HK-2 (cell line): Measurements from ENCODE around the gene ACP2.

Source experiments
- DNase-seq: peaks from one replicate; pipeline ENCODE4 v3.0.0-alpha.2; 2018; ENCODE audit not compliant: unreplicated experiment

Gene ACP2, protein sequence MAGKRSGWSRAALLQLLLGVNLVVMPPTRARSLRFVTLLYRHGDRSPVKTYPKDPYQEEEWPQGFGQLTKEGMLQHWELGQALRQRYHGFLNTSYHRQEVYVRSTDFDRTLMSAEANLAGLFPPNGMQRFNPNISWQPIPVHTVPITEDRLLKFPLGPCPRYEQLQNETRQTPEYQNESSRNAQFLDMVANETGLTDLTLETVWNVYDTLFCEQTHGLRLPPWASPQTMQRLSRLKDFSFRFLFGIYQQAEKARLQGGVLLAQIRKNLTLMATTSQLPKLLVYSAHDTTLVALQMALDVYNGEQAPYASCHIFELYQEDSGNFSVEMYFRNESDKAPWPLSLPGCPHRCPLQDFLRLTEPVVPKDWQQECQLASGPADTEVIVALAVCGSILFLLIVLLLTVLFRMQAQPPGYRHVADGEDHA

DNA sequence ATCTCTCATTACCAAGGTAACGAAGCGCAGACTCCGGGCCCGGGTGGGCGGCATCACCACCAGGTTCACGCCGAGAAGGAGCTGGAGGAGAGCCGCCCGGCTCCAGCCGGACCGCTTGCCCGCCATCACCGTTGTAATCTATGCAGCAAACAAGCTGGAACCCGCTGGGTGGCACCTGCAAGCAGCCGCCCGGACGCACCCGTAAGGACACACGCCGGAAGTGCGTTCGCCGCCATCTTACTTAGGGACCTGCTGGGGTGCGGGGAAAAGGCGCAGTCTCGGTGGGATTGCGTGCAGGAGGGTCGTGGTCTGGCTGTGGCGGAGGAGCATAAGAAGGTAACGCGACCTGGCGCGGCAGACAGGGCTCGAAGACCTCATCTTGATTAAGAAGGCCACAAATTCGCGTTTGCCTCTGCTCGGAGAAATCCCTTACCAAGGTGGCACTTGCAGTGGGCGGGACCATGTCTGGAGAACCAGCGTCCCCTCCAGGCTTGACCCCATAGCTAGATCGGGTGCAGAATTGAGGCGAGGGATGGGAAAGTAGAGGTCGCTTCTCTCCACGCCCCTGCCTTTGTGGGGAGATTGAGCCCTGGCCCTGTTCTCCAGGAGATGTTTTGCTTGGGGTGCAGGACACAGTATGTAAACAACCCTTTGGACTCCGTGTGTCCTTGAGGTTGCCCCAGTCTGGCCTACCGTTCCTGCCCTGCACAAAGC is at the start of gene ACP2:
ACP2 (minus strand) TSS at position 151 of the 714 bp plus-strand sequence; CDS start at position 126, 25 bp downstream.
- peak; percentile 79 for DNase-seq

DNA sequence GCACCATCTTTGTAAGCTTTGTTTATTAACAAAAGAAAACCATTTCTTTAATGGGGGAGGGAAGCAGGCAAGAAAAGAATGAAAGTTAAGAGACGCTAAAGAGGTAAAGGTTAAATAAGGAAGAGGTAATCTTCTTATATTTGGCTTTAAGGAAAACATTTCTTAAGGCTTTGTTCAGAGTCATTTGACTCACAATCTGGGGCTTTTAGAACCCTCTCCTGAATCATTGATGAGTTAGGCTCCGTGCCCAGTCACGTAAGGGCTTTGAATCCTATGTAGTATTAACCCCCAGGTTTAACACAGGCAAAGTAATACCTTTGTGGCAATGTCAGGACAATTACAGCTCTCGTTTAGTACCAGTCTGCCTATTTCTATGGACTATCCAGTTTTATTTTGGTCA is 47.4 kb upstream of the ACP2 start:
- DNase-seq: no peak

DNA sequence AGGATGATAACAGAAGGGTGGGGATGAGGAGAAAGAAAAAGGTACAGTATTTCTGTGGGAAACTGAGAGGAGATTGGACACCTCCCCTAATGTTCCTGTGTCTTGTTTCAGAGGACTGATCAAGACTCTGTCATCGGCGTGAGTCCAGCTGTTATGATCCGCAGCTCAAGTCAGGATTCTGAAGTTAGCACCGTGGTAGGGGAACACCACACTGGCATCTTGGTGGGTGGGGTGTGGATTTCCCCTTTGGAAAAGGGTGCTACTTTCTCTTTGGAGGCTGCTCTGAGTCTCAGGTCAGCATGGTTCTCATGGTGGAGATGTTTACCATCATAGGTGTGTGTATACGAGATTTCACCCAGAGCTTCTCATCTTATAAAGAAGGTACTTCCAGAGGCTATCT is 46.8 kb upstream of the ACP2 start:
- no peak for DNase-seq

DNA sequence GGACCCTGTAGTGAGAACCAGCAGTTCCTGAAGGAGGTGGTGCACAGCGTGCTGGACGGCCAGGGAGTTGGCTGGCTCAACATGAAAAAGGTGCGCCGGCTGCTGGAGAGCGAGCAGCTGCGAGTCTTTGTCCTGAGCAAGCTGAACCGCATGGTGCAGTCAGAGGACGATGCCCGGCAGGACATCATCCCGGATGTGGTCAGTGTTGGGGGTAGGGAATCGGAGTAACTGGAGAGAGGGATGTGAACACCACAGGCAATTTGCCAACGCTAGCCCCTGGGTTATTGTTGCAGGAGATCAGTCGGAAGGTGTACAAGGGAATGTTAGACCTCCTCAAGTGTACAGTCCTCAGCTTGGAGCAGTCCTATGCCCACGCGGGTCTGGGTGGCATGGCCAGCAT is 41.2 kb upstream of the ACP2 start:
- DNase-seq: no peak

DNA sequence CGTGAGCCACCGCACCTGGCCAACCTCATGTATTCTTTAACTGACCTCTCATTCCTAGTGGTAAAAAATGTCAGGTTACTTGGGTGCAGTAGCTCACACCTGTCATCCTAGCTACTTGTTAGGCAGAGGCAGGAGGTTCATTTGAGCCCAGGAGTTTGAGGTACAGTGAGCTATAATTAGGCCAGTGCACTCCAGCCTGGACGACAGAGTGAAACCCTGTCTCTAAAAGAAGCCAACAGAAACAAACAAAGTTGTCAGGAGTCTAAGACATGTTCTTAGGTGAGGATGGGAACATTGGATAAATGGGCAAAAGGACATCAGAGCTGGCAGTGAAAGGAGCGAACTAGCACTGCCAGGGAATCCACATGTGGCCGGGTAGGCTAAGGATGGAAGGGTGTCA is 39.5 kb upstream of the ACP2 start:
- no peak for DNase-seq

DNA sequence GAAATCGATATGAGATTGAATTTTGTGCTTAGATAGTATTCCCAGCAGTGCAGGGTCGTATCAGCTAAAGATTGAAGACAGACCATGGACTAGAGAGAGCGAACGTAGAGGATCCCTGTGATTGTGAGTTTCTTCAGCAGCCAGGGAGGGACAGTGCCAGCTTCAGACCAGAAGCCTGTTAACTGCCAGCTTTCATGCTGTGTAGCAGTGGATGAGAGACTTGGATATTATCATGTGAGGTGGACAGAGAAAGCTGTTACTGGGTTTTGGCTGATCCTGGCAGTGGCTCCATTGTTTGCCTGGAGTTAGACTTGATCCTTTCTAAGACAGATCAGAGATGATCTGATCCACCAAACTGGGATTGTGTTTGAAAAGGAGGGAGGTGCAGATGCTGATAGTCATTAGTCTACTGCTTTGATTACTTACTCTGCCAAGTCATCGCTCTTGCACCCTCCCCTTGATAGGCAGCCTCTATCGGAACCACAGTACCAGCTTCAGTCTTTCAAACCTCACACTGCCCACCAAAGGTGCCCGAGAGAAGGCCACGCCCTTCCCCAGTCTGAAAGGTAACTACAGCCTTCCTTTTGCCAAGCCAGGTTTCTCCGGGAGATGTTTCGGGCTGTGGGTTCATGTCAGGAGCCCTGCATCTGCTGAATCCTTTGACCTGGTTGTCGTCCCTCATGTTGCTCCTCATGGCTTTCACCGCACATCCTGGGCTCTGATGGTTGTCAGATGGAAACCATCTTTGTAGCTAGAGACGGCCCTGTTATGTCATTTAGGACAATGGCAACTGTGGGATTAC is 37.6 kb upstream of the ACP2 start:
- DNase-seq: no peak

DNA sequence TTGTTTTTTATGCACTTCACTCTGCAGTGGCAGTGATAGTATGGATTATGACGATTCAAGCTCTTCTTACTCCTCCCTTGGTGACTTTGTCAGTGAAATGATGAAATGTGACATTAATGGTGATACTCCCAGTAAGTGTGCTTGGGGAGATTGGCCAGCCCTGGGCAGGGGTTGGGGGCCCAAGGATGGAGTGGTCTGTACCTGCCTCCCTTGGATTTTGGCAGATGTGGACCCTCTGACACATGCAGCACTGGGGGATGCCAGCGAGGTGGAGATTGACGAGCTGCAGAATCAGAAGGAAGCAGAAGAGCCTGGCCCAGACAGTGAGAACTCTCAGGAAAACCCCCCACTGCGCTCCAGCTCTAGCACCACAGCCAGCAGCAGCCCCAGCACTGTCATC is 35.5 kb upstream of the ACP2 start:
- DNase-seq: no peak

DNA sequence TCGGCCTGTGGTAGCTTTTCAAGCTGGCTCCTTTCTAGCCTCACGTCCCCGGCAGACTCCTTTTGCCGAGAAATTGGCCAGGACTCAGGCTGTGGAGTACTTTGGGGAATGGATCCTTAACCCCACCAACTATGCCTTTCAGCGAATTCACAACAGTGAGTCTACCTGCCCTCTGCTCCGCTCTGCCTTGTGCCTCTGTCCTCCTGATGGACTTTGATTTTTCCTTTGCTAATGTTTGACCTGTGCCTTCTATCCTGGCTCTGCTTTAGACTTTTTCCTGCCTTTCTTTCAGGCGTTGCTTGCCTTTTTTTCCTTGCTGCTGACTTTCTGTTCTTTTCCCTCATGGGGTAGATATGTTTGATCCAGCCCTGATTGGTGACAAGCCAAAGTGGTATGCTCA is 33.8 kb upstream of the ACP2 start:
- no peak for DNase-seq

DNA sequence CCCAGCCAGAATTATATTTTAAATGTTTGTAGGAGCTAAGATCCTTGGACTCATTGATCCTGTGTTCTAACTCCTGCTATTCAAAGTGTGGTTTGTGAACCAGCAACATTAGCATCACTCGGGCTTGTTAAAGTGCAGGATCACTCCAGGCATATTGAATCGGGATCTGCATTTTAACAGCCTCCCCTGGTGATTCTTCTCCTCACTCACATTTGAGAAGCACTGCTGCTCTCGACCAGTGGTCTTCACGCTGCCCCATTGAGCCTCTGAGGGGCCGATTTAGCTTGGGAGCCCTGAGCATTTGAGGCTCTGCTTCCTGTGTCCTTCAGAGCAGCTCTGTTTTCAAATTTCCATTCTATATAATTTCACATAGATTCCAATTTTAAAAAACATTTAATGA is 32.2 kb upstream of the ACP2 start:
- DNase-seq: no peak

DNA sequence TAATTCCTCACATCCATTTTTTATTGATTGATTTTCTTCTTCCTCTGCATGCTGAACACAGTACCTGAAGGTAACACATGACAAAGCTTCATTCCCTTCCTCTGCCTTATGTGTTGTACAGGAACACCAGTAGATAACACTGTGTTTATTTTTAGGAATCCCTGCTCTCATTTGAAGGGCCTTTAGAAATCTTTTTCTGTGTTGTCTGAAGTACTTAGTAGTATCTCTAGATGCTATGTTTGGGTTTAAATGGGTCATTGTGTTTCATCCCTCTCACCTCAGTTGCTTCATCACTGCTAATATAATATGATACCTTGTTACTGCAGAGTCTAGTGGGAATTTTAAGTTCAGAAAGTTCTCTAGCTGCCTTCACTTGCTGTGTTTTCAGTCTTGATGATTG is 31.5 kb upstream of the ACP2 start:
- no peak for DNase-seq

DNA sequence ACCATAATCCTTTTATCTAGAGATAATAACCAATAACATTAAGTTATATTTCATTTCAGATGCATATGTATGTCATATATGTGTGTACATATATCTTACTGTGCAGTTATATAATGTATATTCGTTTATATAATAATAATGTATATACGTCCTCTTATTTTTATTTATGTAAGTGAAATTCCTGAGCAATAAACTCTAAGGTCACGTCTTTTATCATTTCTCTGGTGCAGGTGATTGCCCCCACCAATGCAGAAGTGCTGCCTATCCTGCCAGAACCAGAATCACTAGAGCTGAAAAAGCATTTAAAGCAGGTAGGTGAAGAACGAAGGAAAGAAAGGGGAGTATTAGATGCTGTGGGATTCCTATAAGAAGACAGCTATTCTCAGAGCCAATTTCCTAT is 30.2 kb upstream of the ACP2 start:
- no peak for DNase-seq

DNA sequence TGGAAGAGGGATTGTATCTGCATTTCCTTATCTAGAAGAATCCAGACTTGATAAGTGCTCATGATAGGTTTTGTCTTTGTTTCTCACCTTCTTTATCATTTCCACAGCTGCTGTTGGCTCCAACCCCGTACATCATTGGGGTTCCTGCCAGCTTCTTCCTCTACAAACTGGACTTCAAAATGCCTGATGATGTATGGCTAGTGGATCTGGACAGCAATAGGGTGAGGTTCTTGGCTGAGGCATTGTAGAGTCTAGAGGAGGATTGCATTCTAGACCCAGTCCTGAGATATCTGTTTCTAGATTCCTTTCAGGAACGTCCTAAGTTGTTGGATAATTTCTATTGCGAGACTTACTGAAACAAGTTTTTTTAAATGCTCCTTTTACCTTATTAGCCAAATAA is 29.4 kb upstream of the ACP2 start:
- no peak for DNase-seq

DNA sequence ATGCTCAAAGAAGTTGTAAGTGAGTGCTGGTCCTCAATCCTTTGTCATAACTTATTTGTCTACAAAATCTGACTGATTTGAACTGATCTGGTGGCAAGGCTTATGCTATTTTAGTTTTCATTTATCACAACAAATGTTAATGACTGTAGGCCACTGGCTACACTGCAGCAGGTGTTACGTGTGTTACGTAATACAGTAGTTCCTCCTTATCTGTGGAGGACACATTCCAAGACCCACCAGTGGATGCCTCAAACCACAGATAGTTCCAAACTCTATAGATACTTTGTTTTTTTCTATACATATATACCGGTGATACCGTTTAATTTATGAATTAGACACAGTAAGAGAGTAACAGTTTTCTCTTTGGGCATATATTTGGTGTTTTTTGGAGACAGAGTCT is 28.3 kb upstream of the ACP2 start:
- DNase-seq: no peak

DNA sequence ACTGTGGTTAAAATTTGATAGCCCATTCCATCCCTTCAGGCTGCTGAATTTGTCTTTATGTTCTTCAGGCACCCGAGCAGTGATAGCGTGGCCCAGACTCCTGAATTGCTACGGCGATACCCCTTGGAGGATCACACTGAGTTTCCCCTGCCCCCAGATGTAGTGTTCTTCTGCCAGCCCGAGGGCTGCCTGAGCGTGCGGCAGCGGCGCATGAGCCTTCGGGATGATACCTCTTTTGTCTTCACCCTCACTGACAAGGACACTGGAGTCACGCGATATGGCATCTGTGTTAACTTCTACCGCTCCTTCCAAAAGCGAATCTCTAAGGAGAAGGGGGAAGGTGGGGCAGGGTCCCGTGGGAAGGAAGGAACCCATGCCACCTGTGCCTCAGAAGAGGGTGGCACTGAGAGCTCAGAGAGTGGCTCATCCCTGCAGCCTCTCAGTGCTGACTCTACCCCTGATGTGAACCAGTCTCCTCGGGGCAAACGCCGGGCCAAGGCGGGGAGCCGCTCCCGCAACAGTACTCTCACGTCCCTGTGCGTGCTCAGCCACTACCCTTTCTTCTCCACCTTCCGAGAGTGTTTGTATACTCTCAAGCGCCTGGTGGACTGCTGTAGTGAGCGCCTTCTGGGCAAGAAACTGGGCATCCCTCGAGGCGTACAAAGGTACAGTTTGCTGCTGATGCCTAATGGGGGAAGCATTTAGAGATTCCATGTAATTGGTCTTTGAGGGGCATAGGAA is 26.1 kb upstream of the ACP2 start:
- no peak for DNase-seq

DNA sequence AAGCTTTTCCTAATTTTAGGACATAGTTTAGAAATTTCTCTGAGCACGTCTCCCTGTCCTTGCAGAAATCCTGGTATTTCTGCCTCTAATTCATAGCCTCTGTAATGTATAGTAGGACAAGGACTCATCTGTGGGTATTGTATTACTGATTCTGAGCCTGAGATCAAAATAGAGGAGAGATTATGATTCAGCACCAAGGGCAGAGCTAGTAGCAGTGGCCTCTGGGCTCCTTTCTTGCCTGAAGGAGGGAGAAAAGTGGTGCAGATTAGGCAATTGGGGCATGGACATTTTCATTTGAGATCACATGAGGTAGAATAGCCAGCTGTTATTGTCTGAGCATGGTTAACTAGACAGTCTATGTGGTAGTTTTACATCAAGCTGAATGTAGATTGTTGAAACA is 24.1 kb upstream of the ACP2 start:
- no peak for DNase-seq

DNA sequence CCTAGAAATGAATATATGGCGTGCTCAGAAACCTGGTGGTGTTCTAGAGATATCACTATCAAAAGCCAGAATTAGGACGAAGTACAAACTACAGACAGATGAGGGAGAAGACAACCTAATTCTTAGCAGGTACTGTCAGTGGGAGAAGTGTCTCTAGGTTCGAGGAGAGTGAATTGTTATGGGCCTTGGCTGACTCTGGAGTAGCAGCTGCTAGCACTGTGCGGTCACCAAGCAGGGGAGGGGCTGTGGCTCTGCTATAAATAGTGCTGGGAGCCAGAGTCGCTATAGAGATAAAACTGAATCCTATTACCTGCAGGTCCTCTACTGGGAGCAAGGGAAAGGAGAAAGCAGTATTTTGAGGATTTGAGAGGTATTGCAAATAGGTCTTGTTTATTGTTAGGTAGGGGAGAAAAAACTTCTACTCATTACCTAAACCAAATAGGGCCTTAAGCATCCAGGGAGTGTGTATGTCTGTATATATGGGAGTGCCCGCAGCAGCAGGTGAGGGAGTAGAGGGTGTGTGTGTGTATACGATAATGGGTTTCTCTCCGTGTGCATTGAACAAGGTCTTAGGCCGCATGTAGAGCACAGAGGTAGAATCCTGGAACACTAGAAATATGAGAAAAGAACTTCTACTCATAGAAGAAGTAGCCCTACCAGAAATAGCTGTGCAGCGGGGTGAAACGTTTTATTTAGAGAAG is 23.5 kb upstream of the ACP2 start:
- no peak for DNase-seq

DNA sequence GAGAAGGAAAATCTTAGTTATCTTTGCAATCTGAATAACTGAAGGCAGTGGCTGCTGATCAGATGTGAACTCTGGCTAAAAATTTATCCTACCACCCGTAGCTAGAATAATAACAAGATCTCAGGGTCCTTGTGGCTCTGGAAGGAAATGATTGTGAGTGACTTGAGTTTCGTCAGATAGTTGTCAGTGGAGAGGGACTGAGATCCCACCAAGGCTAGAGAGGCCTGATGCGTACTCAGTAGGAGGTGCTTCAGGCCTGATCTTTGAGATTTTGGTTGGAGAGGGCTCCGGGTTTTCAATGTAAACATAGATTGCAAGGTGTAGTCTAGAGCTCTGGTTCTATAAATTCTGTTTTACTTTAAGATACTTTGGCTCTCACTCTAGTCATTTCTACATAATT is 22.7 kb upstream of the ACP2 start:
- DNase-seq: no peak

DNA sequence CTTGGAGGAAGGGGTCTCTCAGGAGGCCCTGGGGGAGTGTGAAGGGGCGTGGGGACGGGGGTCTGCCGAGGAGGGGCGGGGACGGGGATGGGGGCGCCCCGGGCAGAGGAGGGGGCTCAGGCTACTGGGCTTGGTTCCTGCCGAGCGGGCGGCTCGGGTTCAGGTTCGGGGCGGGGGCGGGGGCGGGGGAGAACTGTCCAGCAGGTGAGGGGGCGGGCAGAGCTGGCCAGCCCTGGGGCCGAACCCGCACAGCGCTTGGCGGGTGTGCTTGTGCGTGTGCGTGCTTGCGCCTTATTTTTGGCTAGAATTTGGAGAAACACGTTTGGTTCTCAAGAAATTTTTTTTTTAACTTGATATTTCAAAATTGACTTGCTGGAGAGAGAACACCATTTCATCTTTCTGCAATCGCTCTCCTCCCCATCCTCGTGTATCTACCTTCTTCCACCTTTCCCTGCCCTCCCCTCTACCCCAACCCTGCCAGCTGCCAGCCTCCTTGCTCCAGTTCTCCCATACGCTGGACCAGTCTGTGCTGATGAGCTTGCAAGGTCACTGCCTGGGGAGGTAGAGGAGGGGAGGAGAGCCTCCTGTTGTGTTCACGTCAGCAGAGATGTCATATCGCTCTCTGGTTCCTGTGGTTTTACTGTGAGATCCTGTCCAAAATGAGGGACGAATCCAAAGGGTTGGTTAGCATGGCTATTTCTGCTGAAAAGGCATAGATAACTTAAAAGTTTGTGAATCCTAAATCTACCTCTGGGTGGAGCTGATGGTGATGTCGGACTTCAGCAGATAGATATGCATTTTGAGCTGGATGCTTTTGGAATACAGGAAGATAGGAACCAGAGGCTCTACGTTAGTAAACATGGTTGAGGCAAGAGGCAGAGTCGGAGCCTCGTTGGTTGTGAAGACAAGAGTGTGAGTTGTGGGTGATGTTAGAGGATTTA is 22.0 kb upstream of the ACP2 start:
- DNase-seq: no peak

DNA sequence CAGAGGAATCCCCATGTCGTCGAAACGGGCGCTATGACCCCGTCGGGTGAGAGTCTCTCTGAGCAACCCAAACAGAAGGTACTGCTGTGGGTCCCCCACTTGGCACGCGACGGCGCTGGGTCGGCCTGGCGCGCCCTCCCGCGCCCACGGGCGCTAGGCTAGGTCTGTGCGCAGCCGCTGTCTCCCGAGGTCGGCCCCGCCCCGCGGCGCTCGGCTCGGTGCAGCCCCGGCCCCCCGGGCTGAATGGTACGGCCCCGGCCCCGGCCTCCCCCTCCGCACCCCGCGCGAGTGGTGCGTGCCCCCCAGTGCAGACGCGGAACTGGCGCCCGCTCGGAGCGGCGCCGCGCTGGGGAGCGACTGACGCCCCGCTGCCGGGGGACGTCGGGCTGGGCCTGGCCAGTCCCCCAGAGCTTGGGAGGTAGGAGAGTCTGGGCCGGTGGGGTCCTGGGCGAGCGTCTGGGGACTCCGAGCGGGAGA is 21.3 kb upstream of the ACP2 start, which contains the start of gene MADD:
MADD (plus strand) TSS at position 305 of the 477 bp plus-strand sequence.
- peak; percentile 73 for DNase-seq
